HCT116 (cell line): Measurements from ENCODE around the gene SNORC. TPM values are rescaled to one million over a fixed set of nuclear protein-coding genes. Genes with fewer than 3 reads are reported as not detected.

Experiments used
- ATAC-seq: fragments of 200-7000 bp; cut with Tn5 transposase; 2 replicates; pipeline ENCODE4 v1.9.1; 2020; ENCODE audit warnings: mild to moderate bottlenecking, moderate library complexity
- BruUV-seq: library from RNA; stranded (reverse); fragments of 400-500 nt; replicated peaks from 2 replicates; lab custom pipeline; 2021; lab: Mats Ljungman, UMichigan
- CTCF ChIA-PET: fragments of 300-600 bp; sonication (Branson Sonifier 250); formaldehyde crosslinking; loops from one replicate; lab custom pipeline; 2021; ENCODE audit warnings: antibody characterized with exemption; lab: Charles Lee
- POLR2A ChIA-PET: fragments of 300-600, 350-600 bp; sonication (Branson Sonifier 250); formaldehyde crosslinking; loops from one replicate; lab custom pipeline; 2021; ENCODE audit warnings: antibody characterized with exemption; lab: Charles Lee
- RAD21 ChIA-PET, 2 experiments: fragments of 300-600 bp; sonication (Branson Sonifier 250); formaldehyde crosslinking; loops; one replicate each; lab custom pipeline; 2023; ENCODE audit warnings: low total read pairs in 2 of 2; ENCODE audit not compliant: uncharacterized antibody in 2 of 2, unreplicated experiment in 2 of 2, low non-redundant PET in 1 of 2; lab: Charles Lee
- DNase-seq: peaks from one replicate; pipeline ENCODE4 v3.0.0-alpha.2; 2010; ENCODE audit warnings: low read depth, low spot score
- H2AFZ ChIP-seq: fragments of 200-600 bp; shearing (Covaris generic), sonication (generic); 2 replicates; pipeline ENCODE4 v1.6.1; 2017; ENCODE audit warnings: low read depth, mixed run types, mixed read lengths, antibody characterized with exemption, low read length; ENCODE audit not compliant: poor library complexity, severe bottlenecking
- H3K27ac ChIP-seq: 2 replicates; pipeline ENCODE4 v1.5.1; 2012; ENCODE audit warnings: low read depth, low read length
- H3K27me3 ChIP-seq: fragments of 200-600 bp; sonication (generic); 2 replicates; pipeline ENCODE4 v1.6.1; 2016; ENCODE audit warnings: mixed run types, low read length, mixed read lengths; ENCODE audit not compliant: insufficient read depth
- H3K36me3 ChIP-seq, 2 experiments: fragments of 200-500 bp in 1 of 2; fragments of 200-600 bp in 1 of 2; sonication (Bioruptor generic) in 1 of 2; sonication (generic) in 1 of 2; 2 replicates each; pipeline versions ENCODE4 v1.5.1 to v1.6.1; 2014 to 2016; ENCODE audit warnings: low read length in 2 of 2, inconsistent platforms in 1 of 2, mixed read lengths in 1 of 2, mixed run types in 1 of 2; ENCODE audit not compliant: insufficient read depth in 2 of 2, control insufficient read depth in 1 of 2
- H3K4me1 ChIP-seq, 2 experiments: fragments of 200-600 bp in 1 of 2; sonication (generic) in 1 of 2; 2 replicates each; pipeline versions ENCODE4 v1.5.1 to v1.6.1; 2012 to 2017; ENCODE audit warnings: low read length in 2 of 2, inconsistent platforms in 1 of 2, mild to moderate bottlenecking in 1 of 2, mixed read lengths in 1 of 2, mixed run types in 1 of 2, moderate library complexity in 1 of 2; ENCODE audit not compliant: insufficient read depth in 2 of 2, control insufficient read depth in 1 of 2
- H3K4me2 ChIP-seq: fragments of 200-600 bp; sonication (generic); 2 replicates; pipeline ENCODE4 v1.6.1; 2017; ENCODE audit warnings: mixed run types, low read length, mixed read lengths
- H3K4me3 ChIP-seq, 2 experiments: fragments of 200-600 bp in 1 of 2; sonication (generic) in 1 of 2; replicated peaks in 1 of 2; 2 replicates each; pipeline ENCODE4 v1.5.1; 2011 to 2016; ENCODE audit warnings: low read length in 2 of 2, control low read depth in 1 of 2, low read depth in 1 of 2, mild to moderate bottlenecking in 1 of 2, mixed read lengths in 1 of 2, mixed run types in 1 of 2
- H3K79me2 ChIP-seq: fragments of 200-600 bp; sonication (generic); 2 replicates; pipeline ENCODE4 v1.6.1; 2017; ENCODE audit warnings: mild to moderate bottlenecking, mixed run types, low read length, moderate library complexity, mixed read lengths; ENCODE audit not compliant: insufficient read depth
- H3K9ac ChIP-seq: fragments of 200-600 bp; sonication (generic); 2 replicates; pipeline ENCODE4 v1.6.1; 2016; ENCODE audit warnings: low read length, mixed read lengths
- H3K9me2 ChIP-seq: fragments of 200-600 bp; sonication (generic), shearing (Covaris generic); 2 replicates; pipeline ENCODE4 v1.6.1; 2017; ENCODE audit warnings: mixed run types, mild to moderate bottlenecking, moderate library complexity; ENCODE audit not compliant: insufficient read depth
- H3K9me3 ChIP-seq, 2 experiments: fragments of 200-500 bp in 1 of 2; fragments of 200-600 bp in 1 of 2; sonication (Bioruptor generic) in 1 of 2; sonication (generic) in 1 of 2; 2 replicates each; pipeline ENCODE4 v1.6.1; 2014 to 2017; ENCODE audit warnings: low read length in 2 of 2, mixed read lengths in 2 of 2, inconsistent platforms in 1 of 2, low read depth in 1 of 2, mild to moderate bottlenecking in 1 of 2, mixed run types in 1 of 2, moderate library complexity in 1 of 2; ENCODE audit not compliant: control insufficient read depth in 1 of 2, insufficient read depth in 1 of 2
- H4K20me1 ChIP-seq: fragments of 200-600 bp; sonication (generic), shearing (Covaris generic); 2 replicates; pipeline ENCODE4 v1.6.1; 2017; ENCODE audit warnings: mixed run types, mild to moderate bottlenecking, moderate library complexity; ENCODE audit not compliant: insufficient read depth
- CBX3 ChIP-seq: IDR thresholded peaks from 2 replicates; pipeline ENCODE4 v1.6.1; 2012; ENCODE audit warnings: low read depth
- CEBPB ChIP-seq: IDR thresholded peaks from 2 replicates; pipeline ENCODE4 v1.6.1; 2012; ENCODE audit warnings: low read depth
- EGR1 ChIP-seq: IDR thresholded peaks from 2 replicates; pipeline ENCODE4 v1.6.1; 2012; ENCODE audit warnings: low read depth
- ELF1 ChIP-seq: IDR thresholded peaks from 2 replicates; pipeline ENCODE4 v1.6.1; 2012; ENCODE audit warnings: low read depth, borderline replicate concordance
- FOSL1 ChIP-seq: IDR thresholded peaks from 2 replicates; pipeline ENCODE4 v1.6.1; 2012; ENCODE audit warnings: low read depth
- SRF ChIP-seq: IDR thresholded peaks from 2 replicates; pipeline ENCODE4 v1.6.1; 2012; ENCODE audit warnings: low read depth
- ZNF274 ChIP-seq: fragments of 200-500 bp; sonication (Bioruptor generic); IDR thresholded peaks from 2 replicates; pipeline ENCODE4 v1.6.1; 2014; ENCODE audit warnings: mild to moderate bottlenecking, low read depth, low read length, inconsistent platforms
- intact Hi-C: fragments of 100-400 bp; cut with micrococcal nuclease; formaldehyde crosslinking; loops from 2 replicates; pipeline ENCODE4 v1.10.0; 2022
- total RNA-seq: library from RNA; stranded (reverse); gene quantifications from one replicate; pipeline ENCODE4 v1.2.1, GENCODE V29; 2021; ENCODE audit not compliant: unreplicated experiment
- TF ChIP-seq, protein P1 (sequence below): IDR thresholded peaks from 2 replicates; pipeline ENCODE4 v1.6.1; 2012; ENCODE audit warnings: low read depth
- TF ChIP-seq, protein P2 (sequence below): IDR thresholded peaks from 2 replicates; pipeline ENCODE4 v1.6.1; 2012
- TF ChIP-seq, protein P3 (sequence below): IDR thresholded peaks from 2 replicates; pipeline ENCODE4 v1.6.1; 2012
- TF ChIP-seq, protein P4 (sequence below), 3 experiments: fragments of 200-600 bp in 1 of 3; sonication (generic) in 1 of 3; IDR thresholded peaks in 2 of 3; conservative IDR thresholded peaks in 1 of 3; 2 replicates each; pipeline ENCODE4 v1.5.1; 2012 to 2017; ENCODE audit warnings: low read depth in 2 of 3, low read length in 2 of 3, antibody characterized with exemption in 1 of 3, borderline replicate concordance in 1 of 3, control low read depth in 1 of 3, mild to moderate bottlenecking in 1 of 3, mixed read lengths in 1 of 3, mixed run types in 1 of 3, moderate library complexity in 1 of 3; ENCODE audit not compliant: insufficient read depth in 1 of 3

The SNORC gene
- total RNA-seq, 1 experiment from 2014 or later = 14.0 TPM

DNA sequence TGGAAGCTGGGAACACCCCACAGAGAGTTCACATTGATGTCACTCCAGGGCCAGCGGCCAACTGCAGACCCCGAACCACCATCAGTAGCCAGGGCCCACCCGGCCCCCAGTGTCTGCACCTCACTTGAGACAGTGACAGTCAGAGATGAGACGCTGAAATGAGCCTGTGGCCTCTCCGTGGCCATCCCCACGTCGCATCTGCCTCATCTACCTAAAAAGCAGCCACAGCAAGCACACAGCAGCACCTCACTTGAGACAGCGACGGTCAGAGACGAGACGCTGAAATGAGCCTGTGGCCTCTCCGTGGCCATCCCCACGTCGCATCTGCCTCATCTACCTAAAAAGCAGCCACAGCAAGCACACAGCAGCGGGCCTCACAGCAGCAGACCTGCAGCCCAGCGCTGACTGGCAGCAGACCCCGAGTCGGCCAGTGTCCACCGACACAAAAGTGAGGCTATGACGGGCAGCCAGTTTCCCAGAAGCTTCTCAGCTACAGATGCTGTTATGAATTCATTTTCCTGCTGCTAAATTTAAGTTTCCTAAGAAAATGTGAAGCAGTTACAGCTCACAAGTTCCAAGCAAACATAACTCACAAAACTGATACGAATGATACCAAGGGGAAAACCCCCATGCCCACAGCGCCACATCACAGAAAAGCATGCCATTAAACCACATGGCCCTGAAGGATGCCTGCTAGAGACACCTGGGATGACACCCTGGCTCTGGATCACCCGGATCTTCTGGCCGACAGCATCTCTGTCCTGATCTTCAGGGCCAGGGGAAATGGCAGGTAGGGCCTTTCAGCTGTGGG, 27.7 kb downstream of the SNORC start (continued):
- TF ChIP-seq, protein P1, sequence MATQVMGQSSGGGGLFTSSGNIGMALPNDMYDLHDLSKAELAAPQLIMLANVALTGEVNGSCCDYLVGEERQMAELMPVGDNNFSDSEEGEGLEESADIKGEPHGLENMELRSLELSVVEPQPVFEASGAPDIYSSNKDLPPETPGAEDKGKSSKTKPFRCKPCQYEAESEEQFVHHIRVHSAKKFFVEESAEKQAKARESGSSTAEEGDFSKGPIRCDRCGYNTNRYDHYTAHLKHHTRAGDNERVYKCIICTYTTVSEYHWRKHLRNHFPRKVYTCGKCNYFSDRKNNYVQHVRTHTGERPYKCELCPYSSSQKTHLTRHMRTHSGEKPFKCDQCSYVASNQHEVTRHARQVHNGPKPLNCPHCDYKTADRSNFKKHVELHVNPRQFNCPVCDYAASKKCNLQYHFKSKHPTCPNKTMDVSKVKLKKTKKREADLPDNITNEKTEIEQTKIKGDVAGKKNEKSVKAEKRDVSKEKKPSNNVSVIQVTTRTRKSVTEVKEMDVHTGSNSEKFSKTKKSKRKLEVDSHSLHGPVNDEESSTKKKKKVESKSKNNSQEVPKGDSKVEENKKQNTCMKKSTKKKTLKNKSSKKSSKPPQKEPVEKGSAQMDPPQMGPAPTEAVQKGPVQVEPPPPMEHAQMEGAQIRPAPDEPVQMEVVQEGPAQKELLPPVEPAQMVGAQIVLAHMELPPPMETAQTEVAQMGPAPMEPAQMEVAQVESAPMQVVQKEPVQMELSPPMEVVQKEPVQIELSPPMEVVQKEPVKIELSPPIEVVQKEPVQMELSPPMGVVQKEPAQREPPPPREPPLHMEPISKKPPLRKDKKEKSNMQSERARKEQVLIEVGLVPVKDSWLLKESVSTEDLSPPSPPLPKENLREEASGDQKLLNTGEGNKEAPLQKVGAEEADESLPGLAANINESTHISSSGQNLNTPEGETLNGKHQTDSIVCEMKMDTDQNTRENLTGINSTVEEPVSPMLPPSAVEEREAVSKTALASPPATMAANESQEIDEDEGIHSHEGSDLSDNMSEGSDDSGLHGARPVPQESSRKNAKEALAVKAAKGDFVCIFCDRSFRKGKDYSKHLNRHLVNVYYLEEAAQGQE = no peak
- TF ChIP-seq CEBPB = no peak

DNA sequence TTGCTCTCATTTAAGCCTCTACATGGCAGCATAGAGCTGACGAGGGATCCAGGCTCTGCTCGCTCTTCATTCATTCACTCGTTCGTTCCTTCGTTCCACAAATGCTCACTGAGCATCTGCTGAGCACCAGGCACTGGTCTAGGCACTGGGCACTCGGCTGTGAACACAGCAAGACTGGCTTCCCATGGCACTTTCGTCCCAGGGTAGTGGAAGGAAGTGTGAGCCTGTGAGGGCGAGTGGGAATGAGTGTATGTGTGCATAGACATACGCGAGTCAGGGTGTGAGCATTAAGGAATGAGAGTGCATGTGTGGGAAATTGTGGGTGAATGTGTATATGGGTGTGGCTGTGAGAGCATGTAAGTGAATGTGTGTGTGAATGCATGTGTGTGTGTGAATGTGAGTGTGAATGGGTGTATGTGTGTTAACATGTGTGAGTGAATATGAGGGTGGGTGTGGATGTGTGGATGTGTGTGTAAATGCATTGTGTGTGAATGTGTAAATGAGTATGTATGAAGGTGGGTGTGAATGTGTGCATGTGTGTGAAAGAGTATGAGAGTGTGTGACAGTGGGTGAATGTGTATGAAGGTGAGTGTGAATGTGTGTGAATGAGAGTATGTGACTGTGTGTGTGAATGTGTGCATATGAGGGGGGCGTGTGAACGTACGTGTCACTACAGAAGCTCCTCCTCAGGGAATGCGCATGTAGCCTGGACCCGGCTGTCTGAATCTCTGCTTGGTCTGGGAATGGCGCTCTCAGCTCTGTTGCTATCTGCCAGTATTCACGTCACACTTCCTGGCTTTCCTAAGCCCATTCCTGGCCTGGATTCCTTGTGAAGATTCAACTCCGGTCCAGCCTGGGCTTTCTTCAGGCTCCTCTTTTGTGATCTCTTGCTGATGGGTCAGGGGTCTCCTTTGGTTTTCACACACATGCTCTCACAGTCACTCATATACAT, 28.8 kb downstream of the SNORC start:
- Histone ChIP-seq H3K36me3 (no peaks in the 10 kb centered on the region), H3K9ac (no peak overlapping the region), H3K4me1 (peaks cover 16 to 45% of the 10 kb centered on the region in 2 experiments), H3K9me2 (no peaks in the 10 kb centered on the region), H2AFZ (no peak overlapping the region), H4K20me1 (no peaks in the 10 kb centered on the region), H3K27ac (no peak overlapping the region), H3K4me2 (no peak overlapping the region), H3K79me2 (no peaks in the 10 kb centered on the region), H3K9me3 (no peaks in the 10 kb centered on the region), H3K4me3 (no peak overlapping the region), H3K27me3 (no peaks in the 10 kb centered on the region)
- POLR2A ChIA-PET = no interaction called here
- ATAC-seq (no peak), DNase-seq (no peak)
- no TSS peak for BruUV-seq
- TF ChIP-seq CBX3 (no peak), FOSL1 (no peak), EGR1 (no peak), SRF (no peak), ELF1 (no peak), ZNF274 (no peak)
- TF ChIP-seq, protein P2, sequence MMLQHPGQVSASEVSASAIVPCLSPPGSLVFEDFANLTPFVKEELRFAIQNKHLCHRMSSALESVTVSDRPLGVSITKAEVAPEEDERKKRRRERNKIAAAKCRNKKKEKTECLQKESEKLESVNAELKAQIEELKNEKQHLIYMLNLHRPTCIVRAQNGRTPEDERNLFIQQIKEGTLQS = no peak
- TF ChIP-seq, protein P3, sequence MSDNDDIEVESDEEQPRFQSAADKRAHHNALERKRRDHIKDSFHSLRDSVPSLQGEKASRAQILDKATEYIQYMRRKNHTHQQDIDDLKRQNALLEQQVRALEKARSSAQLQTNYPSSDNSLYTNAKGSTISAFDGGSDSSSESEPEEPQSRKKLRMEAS = no peak
- TF ChIP-seq, protein P4, sequence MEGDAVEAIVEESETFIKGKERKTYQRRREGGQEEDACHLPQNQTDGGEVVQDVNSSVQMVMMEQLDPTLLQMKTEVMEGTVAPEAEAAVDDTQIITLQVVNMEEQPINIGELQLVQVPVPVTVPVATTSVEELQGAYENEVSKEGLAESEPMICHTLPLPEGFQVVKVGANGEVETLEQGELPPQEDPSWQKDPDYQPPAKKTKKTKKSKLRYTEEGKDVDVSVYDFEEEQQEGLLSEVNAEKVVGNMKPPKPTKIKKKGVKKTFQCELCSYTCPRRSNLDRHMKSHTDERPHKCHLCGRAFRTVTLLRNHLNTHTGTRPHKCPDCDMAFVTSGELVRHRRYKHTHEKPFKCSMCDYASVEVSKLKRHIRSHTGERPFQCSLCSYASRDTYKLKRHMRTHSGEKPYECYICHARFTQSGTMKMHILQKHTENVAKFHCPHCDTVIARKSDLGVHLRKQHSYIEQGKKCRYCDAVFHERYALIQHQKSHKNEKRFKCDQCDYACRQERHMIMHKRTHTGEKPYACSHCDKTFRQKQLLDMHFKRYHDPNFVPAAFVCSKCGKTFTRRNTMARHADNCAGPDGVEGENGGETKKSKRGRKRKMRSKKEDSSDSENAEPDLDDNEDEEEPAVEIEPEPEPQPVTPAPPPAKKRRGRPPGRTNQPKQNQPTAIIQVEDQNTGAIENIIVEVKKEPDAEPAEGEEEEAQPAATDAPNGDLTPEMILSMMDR (IDR thresholded peaks at IDR 0.05 in 2 of 3, conservative IDR thresholded peaks at IDR 0.05 in 1 of 3; ENCODE audit: borderline replicate concordance in 1 of 3, insufficient read depth in 1 of 3, low read depth in 2 of 3, low read length in 2 of 3) = no peak
- RAD21 ChIA-PET = no interaction called here
- intact Hi-C loops = no loop called here
- CTCF ChIA-PET = no interaction called here
